ENCODE results near the gene SIGLECL1. TPM values are rescaled to one million over a fixed set of nuclear protein-coding genes. Genes with fewer than 3 reads are reported as not detected.

Gene SIGLECL1
- total and polyA plus RNA-seq, 8 donors, result not detected

- TF ChIP-seq, protein P1, sequence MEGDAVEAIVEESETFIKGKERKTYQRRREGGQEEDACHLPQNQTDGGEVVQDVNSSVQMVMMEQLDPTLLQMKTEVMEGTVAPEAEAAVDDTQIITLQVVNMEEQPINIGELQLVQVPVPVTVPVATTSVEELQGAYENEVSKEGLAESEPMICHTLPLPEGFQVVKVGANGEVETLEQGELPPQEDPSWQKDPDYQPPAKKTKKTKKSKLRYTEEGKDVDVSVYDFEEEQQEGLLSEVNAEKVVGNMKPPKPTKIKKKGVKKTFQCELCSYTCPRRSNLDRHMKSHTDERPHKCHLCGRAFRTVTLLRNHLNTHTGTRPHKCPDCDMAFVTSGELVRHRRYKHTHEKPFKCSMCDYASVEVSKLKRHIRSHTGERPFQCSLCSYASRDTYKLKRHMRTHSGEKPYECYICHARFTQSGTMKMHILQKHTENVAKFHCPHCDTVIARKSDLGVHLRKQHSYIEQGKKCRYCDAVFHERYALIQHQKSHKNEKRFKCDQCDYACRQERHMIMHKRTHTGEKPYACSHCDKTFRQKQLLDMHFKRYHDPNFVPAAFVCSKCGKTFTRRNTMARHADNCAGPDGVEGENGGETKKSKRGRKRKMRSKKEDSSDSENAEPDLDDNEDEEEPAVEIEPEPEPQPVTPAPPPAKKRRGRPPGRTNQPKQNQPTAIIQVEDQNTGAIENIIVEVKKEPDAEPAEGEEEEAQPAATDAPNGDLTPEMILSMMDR (IDR thresholded peaks at IDR 0.05), result no peak
- Histone ChIP-seq H3K27me3 (no peaks in the 10 kb centered on the region), H3K9me3 (no peaks in the 10 kb centered on the region), H3K4me3 (no peak overlapping the region), H3K36me3 (no peaks in the 10 kb centered on the region), H3K27ac (no peak overlapping the region), H3K4me1 (no peaks in the 10 kb centered on the region)
- ATAC-seq (no peak), DNase-seq (no peak), FAIRE-seq (no peak)
- intact Hi-C loops (cut with DNase I), result no loop called here
- 44 to 60% methylated on average over 6 of the region's 6 CpGs for WGBS, 2 donors
Observed at GRCh38 chr19:51272183-51272810, 21.4 kb downstream of the SIGLECL1 start.

DNA sequence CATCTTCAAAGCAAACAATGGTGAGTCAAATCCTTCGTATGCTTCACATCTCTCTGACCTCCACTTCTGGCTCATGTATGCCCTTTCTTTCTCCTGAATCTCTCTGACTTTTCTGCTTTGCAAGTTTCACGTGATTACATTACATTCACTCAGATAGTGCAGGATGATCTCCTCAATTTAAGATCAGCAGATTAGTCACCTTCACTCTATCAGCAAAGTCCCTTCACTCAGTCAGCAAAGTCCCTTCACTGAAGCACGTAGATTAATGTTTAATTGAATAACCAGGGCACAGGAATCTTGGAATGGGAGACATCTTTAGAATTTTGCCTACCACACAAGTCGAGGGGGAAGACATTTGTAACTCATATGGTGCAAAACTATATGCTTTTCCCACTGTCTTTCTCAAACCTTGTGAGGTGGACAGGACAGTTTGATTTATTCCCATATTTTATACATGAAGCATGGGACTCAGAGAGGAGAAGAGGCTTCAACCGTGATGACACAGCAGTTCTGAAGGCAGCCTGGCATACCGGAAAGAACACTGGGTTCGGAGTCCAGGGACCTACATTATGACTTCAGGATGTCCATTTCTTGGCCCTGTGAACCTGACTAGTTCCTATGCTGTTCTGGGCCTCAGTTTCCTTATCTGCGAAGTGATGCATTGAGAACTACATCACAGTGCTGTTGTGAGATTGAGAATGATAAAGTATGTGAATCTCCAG lies 23.3 kb downstream of the SIGLECL1 start:
- no peaks in the 10 kb centered on the region for H3K36me3 ChIP-seq
- TF ChIP-seq, protein P1 (IDR thresholded peaks at IDR 0.05), result no peak
- DNase-seq (no peak), ATAC-seq (no peak), FAIRE-seq (no peak)
- H3K4me1 ChIP-seq, result no peaks in the 10 kb centered on the region
- no peak overlapping the region for H3K4me3 ChIP-seq
- WGBS, 2 donors, result 61 to 71% methylated on average over 8 of the region's 8 CpGs
- no peaks in the 10 kb centered on the region for H3K9me3 ChIP-seq
- intact Hi-C loops (cut with DNase I), result no loop called here
- no peaks in the 10 kb centered on the region for H3K27me3 ChIP-seq
- no peak overlapping the region for H3K27ac ChIP-seq

DNA sequence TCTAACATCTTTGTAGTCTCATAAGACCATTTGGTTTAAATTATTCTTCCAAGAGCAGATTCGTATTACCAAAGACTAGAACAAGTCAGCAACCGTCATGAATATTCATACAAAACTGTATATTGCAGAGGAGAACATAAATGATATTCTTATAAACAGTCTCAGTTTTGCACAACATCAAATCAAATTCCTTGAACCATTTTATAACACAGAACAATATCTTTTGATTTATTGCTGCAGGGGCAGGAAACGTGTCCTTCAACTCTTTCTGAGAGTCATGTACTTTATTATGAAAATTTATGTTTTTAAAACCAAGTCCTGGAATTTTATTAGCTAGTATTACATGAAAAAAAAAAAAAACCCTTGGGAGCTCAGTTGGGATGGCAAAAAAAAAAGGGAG lies 26.2 kb downstream of the SIGLECL1 start:
- FAIRE-seq (no peak), ATAC-seq (no peak), DNase-seq (no peak)
- Histone ChIP-seq H3K4me3 (no peak overlapping the region), H3K36me3 (no peaks in the 10 kb centered on the region), H3K27ac (no peak overlapping the region), H3K9me3 (no peaks in the 10 kb centered on the region), H3K4me1 (no peaks in the 10 kb centered on the region), H3K27me3 (no peaks in the 10 kb centered on the region)
- TF ChIP-seq, protein P1 (IDR thresholded peaks at IDR 0.05), result no peak
- intact Hi-C loops (cut with DNase I), result no loop called here
- 34 to 59% methylated on average over 3 of the region's 3 CpGs for WGBS, 2 donors

- Histone ChIP-seq H3K4me3 (no peak overlapping the region), H3K27me3 (no peaks in the 10 kb centered on the region), H3K9me3 (no peaks in the 10 kb centered on the region), H3K4me1 (no peaks in the 10 kb centered on the region), H3K36me3 (no peaks in the 10 kb centered on the region), H3K27ac (no peak overlapping the region)
- no peak for FAIRE-seq
- TF ChIP-seq, protein P1 (IDR thresholded peaks at IDR 0.05), result no peak
- ATAC-seq, result no peak
- intact Hi-C loops (cut with DNase I), result no loop called here
- DNase-seq, result no peak
- 48 to 52% methylated on average over 4 of the region's 4 CpGs for WGBS, 2 donors
Observed at GRCh38 chr19:51282335-51282734, 31.5 kb downstream of the SIGLECL1 start.

GRCh38 chr19:51285682-51286081 lies 34.8 kb downstream of the SIGLECL1 start:
- Histone ChIP-seq H3K4me1 (no peaks in the 10 kb centered on the region), H3K27ac (no peak overlapping the region), H3K36me3 (no peaks in the 10 kb centered on the region), H3K4me3 (no peak overlapping the region), H3K9me3 (no peaks in the 10 kb centered on the region), H3K27me3 (peaks cover 0 to 4% (median 0%) of the 10 kb centered on the region in 4 donors)
- TF ChIP-seq, protein P1 (IDR thresholded peaks at IDR 0.05), result no peak
- ATAC-seq (no peak), FAIRE-seq (no peak), DNase-seq (no peak)
- WGBS, 2 donors, result 34 to 64% methylated on average over 3 of the region's 3 CpGs
- intact Hi-C loops (cut with DNase I), result no loop called here

Measured in pancreas (tissue), 10 donors.